ENCODE results near the gene GNAS-AS1. TPM values are rescaled to one million over a fixed set of nuclear protein-coding genes. Genes with fewer than 3 reads are reported as not detected.

Gene GNAS-AS1
- total RNA-seq, 1 donor from 2014 or later = not detected

GRCh38 chr20:58864346-58864745 lies 13.6 kb upstream of the GNAS-AS1 start:
- no peak for DNase-seq (ENCODE audit: extremely low read depth, low read depth, low spot score)

- DNase-seq (ENCODE audit: extremely low read depth, low read depth, low spot score) = no peak
These were observed 12.5 kb upstream of the GNAS-AS1 start for GRCh38 chr20:58863044-58863790.

GRCh38 chr20:58855506-58856389 lies 5.0 kb upstream of the GNAS-AS1 start:
- DNase-seq (ENCODE audit: extremely low read depth, low read depth, low spot score) = no peak

GRCh38 chr20:58854638-58855471 lies 4.2 kb upstream of the GNAS-AS1 start:
- DNase-seq (ENCODE audit: extremely low read depth, low read depth, low spot score) = no peak

- no peak for DNase-seq (ENCODE audit: extremely low read depth, low read depth, low spot score)
These were observed 3.4 kb upstream of the GNAS-AS1 start for GRCh38 chr20:58853976-58854637.

- no peak for DNase-seq (ENCODE audit: extremely low read depth, low read depth, low spot score)
These were observed 2.8 kb upstream of the GNAS-AS1 start for GRCh38 chr20:58853466-58853865.

- no peak for DNase-seq (ENCODE audit: extremely low read depth, low read depth, low spot score)
These were observed 2.0 kb upstream of the GNAS-AS1 start, which contains the start of gene GNAS for GRCh38 chr20:58852543-58853271. GNAS (plus strand) TSS chr20:58852716.

- no peak for DNase-seq (ENCODE audit: extremely low read depth, low read depth, low spot score)
These were observed 1.3 kb upstream of the GNAS-AS1 start for GRCh38 chr20:58851969-58852458.

GRCh38 chr20:58851221-58851968 lies 693 bp upstream of the GNAS-AS1 start:
- no peak for DNase-seq (ENCODE audit: extremely low read depth, low read depth, low spot score)

GRCh38 chr20:58847463-58847862 lies 3.2 kb downstream of the GNAS-AS1 start:
- DNase-seq (ENCODE audit: extremely low read depth, low read depth, low spot score) = no peak

GRCh38 chr20:58845706-58846105 lies 5.0 kb downstream of the GNAS-AS1 start:
- DNase-seq (ENCODE audit: extremely low read depth, low read depth, low spot score) = no peak

- no peak for DNase-seq (ENCODE audit: extremely low read depth, low read depth, low spot score)
These were observed 7.6 kb downstream of the GNAS-AS1 start for GRCh38 chr20:58843128-58843556.

- no peak for DNase-seq (ENCODE audit: extremely low read depth, low read depth, low spot score)
These were observed 8.4 kb downstream of the GNAS-AS1 start for GRCh38 chr20:58842276-58842675.

GRCh38 chr20:58841539-58842264 lies 9.0 kb downstream of the GNAS-AS1 start:
- no peak for DNase-seq (ENCODE audit: extremely low read depth, low read depth, low spot score)

GRCh38 chr20:58840816-58841538 lies 9.7 kb downstream of the GNAS-AS1 start:
- no peak for DNase-seq (ENCODE audit: extremely low read depth, low read depth, low spot score)

- DNase-seq (ENCODE audit: extremely low read depth, low read depth, low spot score) = no peak
These were observed 10.5 kb downstream of the GNAS-AS1 start for GRCh38 chr20:58839991-58840747.

- DNase-seq (ENCODE audit: extremely low read depth, low read depth, low spot score) = no peak
These were observed 11.2 kb downstream of the GNAS-AS1 start for GRCh38 chr20:58839474-58839874.

Data from glomerular endothelial cell (primary cell).